ENCODE results near the gene DGKD.
"Not testable (repeated sequence)": the region's sequence is repeated elsewhere in the genome, so short reads cannot be mapped to it uniquely, and the experiment has no call there.

Gene DGKD

DNA sequence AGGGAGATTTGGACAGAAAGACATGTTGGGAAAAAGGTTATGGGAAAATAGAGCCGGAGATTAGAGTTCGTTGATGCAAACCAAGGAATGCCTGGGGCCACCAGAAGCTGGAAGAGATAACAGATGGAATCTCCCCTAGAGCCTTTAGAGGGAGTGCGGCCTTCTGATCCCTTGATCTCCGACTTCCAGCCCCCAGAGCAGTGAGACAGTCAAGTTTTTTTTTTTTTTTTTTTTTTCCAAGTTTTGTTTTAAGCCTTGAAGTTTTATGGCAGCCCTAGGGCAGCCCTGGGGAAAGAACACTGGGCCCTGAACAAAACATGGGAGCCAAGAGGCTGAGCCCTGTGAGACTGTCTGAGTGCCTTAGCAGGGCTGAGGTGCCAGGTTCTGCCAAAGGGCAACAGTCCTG, 6.5 kb downstream of the DGKD start:
- no peak for DNase-seq (ENCODE audit: low read depth in 3 of 3)

DNA sequence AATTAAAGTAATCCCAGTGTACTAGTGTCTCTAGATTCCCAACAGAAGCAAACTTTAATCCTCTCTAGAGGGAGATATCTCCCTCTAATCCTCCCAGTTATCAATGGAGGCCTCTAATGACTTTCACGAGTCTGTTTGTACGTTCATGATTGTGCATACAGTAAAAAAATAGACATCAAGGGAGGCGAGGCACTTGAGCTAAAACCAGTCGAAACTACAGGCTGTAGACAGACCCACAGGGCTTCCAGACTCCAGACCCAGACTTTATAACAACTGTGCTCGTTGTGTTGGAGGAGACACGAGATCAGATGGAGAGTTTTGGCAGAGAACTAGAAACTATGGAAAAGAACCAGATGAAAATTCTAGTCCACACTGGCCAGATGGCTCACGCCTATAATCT, 7.0 kb downstream of the DGKD start:
- no peak for DNase-seq (ENCODE audit: low read depth in 3 of 3)

DNA sequence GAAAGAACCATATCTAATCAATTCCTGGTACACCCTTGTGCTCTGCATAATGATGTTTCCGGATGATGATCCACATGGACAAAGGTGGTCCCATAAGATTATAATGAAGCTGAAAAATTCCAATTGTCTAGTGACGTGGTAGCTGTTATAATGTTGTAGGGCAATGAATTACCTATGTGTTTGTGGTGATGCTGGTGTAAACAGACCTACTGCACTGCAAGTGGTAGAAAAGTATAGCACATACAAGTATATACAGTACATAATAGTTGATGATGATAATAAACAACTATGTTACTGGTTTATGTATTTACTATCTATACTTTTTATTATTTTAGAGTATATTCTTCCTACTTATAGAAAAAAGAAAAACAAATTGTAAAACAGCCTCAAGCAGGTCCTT, 8.4 kb downstream of the DGKD start:
- DNase-seq (ENCODE audit: low read depth in 3 of 3) = no peak

GRCh38 chr2:233363744-233364235, 9.5 kb downstream of the DGKD start:
- DNase-seq (ENCODE audit: low read depth in 3 of 3) = no peak

GRCh38 chr2:233365861-233366520, 11.7 kb downstream of the DGKD start:
- no peak for DNase-seq (ENCODE audit: low read depth in 3 of 3)

DNA sequence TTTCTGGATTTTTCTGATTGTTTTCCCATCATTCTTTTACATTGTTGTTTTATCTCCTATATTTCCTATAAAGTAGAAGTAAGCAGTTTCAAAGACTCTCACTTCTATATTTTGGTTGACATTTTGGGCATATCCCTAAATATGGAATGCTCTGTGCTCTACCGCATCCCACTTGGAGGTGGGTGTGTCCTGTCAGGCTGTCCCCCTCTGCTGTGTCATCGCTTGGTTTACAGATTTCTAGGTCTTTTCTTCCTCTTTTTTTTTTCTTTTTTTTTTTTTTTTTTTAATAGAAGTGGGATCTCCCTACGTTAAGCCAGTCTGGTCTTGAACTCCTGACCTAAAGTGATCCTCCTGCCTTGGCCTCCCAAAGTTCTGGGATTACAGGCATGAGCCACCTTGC, 13.3 kb downstream of the DGKD start:
- DNase-seq (ENCODE audit: low read depth in 3 of 3) = no peak

DNA sequence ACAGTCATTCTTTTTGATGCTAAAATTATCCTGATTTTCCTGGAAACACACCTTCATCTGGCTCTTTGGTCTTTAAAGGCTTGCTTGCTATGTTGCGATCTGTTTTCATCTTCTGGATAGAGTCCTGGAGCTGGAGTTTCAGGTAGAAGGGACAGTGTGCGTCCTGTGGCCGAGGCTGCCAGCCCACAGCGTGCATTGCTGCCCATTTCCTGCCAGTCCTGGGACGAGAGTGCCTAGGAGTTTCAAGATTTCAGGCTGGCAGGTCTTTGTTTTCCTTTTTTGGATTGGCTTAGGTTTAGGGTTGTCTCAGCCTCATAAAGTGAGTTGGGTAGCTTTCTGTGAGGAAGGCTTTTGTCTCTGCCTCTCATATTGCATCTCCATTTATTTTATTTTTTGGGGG, 14.5 kb downstream of the DGKD start:
- DNase-seq (ENCODE audit: low read depth in 3 of 3) = no peak

- no peak for DNase-seq (ENCODE audit: low read depth in 3 of 3)
Measured at GRCh38 chr2:233369462-233369861, 15.2 kb downstream of the DGKD start.

DNA sequence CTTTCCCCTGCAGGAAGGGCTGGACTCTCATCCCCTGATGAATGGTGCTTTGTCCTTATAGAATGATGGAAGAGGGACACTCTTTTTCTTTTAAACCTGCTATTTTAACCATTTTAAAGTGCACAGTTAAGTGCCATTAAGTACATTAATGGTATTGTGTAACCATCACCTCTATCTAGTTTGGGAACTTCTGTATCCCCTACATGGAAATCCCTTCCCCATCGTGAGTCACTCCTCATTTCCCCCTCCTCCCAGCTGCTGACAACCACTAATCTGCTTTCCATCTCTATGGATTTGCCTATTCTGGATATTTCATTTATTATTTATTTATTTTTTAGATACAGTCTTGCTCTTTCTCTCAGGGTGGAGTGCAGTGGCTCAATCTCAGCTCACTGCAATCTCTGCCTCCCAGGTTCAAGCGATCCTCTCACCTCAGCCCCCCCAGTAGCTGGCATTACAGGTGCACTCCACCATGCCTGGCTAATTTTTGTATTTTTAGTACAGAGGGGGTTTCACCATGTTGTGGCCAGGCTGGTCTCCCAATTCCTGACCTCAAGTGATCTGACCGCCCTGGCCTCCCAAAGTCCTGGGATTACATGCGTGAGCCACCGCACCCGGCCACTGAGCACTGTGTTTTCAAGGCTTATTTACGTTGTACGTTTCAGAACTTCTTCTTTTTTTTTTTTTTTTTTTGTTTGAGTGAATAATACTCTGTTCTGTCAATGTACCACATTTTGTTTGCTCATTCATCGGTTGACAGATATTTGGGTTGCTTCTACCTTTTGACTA, 15.8 kb downstream of the DGKD start:
- no peak for DNase-seq (ENCODE audit: low read depth in 3 of 3)

DNA sequence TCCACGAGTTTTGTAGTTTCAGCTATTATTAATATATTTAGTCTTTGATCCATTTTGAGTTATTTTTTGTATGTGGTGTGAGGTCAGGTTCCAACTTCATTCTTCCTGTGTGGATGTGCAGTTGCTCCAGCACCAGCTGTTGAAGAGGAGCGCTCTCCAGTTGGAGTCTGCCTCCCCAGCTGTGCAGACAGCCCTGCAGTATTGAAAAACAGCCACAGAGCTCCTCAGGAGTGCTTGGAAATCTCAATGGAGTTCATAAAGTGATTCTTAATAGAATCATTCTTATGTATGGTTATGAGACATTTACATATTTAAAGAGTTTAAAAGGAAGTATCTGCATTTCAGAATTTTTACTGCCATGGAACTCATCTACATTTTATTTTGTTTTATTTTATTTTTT, 17.3 kb downstream of the DGKD start:
- DNase-seq (ENCODE audit: low read depth in 3 of 3) = no peak

DNA sequence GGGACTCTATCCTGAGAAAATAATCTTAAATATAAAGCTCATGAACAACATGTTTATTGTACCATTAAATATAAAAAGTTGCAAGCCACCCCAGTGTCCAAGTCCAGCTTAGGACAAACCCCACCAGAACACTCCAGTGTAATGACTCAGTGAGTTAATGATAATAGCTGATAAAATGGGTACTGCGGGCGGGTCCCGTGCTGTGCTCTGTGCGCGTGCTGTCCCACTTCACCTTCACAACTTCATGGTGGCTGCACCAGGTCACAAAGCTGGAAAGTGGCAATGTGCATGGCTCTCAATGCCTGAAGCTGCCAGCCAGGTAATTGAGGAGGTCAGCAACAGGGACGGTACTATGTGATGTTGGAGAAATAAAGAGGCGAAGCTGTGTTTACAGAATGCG, 18.6 kb downstream of the DGKD start:
- DNase-seq (ENCODE audit: low read depth in 3 of 3) = no peak

DNA sequence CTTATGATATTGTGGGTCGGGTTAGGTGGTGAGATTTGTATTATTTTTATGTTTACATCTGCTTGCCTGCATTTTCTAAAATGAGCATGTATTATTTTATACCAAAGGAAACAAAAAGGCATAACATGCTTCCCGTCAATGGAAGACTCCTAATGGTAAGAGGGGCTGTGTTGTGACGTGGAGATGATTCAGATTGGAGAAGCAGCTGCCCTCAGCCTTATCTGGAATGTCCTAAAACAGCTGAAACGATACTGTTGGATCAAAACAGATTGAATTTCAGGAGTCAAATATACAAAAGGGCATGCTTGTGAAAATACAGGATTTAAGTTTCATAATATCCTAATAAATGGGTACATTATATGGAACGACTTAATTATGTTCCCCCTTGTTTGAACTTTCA, 19.0 kb downstream of the DGKD start:
- no peak for DNase-seq (ENCODE audit: low read depth in 3 of 3)

DNA sequence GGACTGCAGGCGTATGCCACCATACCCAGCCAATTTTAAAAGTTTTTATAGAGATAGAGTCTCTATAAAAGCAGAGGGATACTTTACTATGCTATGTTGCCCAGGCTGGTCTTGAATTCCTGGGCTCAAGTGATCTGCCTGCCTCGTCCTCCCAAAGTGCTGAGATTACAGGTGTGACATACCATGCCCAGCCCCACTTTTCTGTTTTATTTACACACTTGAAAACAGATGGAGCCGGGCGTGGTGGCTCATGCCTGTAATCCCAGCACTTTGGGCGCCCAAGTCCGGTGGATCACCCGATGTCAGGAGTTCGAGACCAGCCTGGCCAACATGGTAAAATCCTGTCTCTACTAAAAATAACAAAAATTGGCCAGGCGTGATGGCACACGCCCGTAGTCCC, 20.5 kb downstream of the DGKD start:
- not testable (repeated sequence) for DNase-seq (ENCODE audit: low read depth in 3 of 3)

DNA sequence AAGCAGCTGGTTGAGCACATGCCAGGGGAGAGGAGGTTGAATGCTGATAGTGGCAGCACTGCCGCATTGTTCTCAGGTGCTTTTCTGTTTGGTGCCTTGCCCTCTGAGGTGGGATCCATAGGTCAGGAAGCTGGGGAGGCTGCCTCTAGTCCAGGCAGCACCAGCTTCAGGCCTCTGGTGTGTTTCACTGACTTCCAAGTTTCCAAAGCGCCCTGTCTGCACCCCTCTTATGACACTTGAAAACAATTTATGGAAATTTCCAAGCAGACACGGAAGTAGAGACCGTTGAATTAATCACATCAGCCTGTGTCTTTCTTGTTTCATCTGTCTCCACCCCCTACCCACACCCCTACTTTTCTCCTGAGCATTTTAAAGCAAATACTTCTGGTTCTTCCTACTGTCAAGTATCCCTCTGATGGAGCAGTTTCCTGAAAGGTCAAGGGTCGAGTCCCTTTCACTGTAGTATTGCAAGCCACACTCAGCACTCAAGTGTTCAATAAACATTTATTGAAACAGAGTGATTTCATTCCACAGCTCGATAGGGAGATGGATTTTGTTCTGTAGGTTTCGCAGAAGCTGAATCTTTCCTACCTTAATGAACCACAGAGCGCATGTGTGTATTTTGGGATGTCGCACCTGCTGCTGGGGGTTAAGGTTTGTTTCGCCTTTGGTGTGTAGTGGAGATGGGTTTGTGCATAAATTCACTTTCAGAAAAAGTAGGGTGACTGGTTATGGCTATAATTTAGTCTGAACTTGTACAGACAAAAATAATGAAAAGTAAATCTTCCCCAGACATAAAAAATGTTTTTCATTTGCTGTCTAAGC, 21.4 kb downstream of the DGKD start:
- DNase-seq (ENCODE audit: low read depth in 3 of 3) = no peak

GRCh38 chr2:233379034-233379433, 24.7 kb downstream of the DGKD start:
- DNase-seq (ENCODE audit: low read depth in 3 of 3) = no peak

DNA sequence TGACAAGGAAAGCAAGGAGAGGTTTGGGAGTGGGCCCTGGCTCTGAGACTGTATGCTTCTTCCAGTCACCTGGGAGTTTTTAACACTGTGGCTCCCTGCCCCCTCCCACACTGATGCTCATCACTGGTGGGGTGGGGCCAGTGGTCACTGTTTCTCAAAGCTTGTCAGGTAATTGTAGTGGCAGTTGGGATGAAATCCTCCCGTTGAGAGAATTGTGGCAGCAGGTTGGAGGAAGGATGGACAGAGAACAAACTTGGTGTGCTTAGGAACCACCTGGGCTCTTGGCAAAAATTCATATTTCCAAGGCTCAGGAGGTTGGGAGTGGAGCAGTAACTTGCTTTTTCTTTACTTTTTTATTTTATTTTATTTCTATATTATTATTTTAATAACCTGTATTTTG, 25.1 kb downstream of the DGKD start:
- DNase-seq (ENCODE audit: low read depth in 3 of 3) = no peak

- no peak for DNase-seq (ENCODE audit: low read depth in 3 of 3)
Measured at GRCh38 chr2:233380132-233380895, 26.0 kb downstream of the DGKD start.

GRCh38 chr2:233380995-233381637, 26.8 kb downstream of the DGKD start:
- DNase-seq (ENCODE audit: low read depth in 3 of 3) = no peak

GRCh38 chr2:233381638-233381995, 27.3 kb downstream of the DGKD start:
- no peak for DNase-seq (ENCODE audit: low read depth in 3 of 3)

- DNase-seq (ENCODE audit: low read depth in 3 of 3) = no peak
Measured at GRCh38 chr2:233384015-233384414, 29.7 kb downstream of the DGKD start.

GRCh38 chr2:233384811-233385488, 30.7 kb downstream of the DGKD start:
- no peak for DNase-seq (ENCODE audit: low read depth in 3 of 3)

All from stimulated activated CD4-positive, alpha-beta T cell treated with anti-CD3 and anti-CD28 coated beads, TNF-alpha, amount 100 ng/mL, for 48 hours (primary cell).